Upper lobe of right lung (tissue), 1 donor: Measurements from ENCODE around the gene LBH. TPM values are rescaled to one million over a fixed set of nuclear protein-coding genes. Genes with fewer than 3 reads are reported as not detected.

Experiments
- ATAC-seq: fragments of 200-7000 bp; cut with Tn5 transposase; one replicate; pipeline ENCODE4 v1.9.1; 2020; ENCODE audit warnings: mild to moderate bottlenecking, moderate library complexity
- DNase-seq: peaks from one replicate; pipeline ENCODE4 v3.0.0-alpha.2; 2020
- H3K27ac ChIP-seq: fragments of 200-600 bp; one replicate; pipeline ENCODE4 v1.8.0; 2022
- H3K27me3 ChIP-seq: fragments of 200-600 bp; one replicate; pipeline ENCODE4 v1.8.0; 2022; ENCODE audit warnings: mild to moderate bottlenecking
- H3K36me3 ChIP-seq: fragments of 200-600 bp; one replicate; pipeline ENCODE4 v1.8.0; 2022
- H3K4me1 ChIP-seq: fragments of 200-600 bp; one replicate; pipeline ENCODE4 v1.8.0; 2022
- H3K4me3 ChIP-seq: fragments of 200-600 bp; one replicate; pipeline ENCODE4 v1.8.0; 2022; ENCODE audit warnings: mild to moderate bottlenecking
- H3K9me3 ChIP-seq: fragments of 200-600 bp; one replicate; pipeline ENCODE4 v1.8.0; 2022
- intact Hi-C: fragments of 100-400 bp; cut with DNase I; formaldehyde crosslinking; loops from one replicate; pipeline ENCODE4 v1.11.0; 2022
- total RNA-seq: library from RNA; stranded (reverse); fragmentation: NEBNext Ultra II Directional; extraction: Animal tissue kit (Norgen Biotek cat#: 25700); gene quantifications from one replicate; pipeline ENCODE4 v1.2.1, GENCODE V29; 2021
- TF ChIP-seq, protein P1 (sequence below): fragments of 200-600 bp; IDR thresholded peaks from one replicate; pipeline ENCODE4 v1.8.0; 2022; ENCODE audit warnings: antibody characterized with exemption
- donor health status: DM: no; HTN: yes; CAD: no; lungs with severe emphysema.

LBH gene
- total RNA-seq, 1 donor from 2014 or later = 272 TPM

DNA sequence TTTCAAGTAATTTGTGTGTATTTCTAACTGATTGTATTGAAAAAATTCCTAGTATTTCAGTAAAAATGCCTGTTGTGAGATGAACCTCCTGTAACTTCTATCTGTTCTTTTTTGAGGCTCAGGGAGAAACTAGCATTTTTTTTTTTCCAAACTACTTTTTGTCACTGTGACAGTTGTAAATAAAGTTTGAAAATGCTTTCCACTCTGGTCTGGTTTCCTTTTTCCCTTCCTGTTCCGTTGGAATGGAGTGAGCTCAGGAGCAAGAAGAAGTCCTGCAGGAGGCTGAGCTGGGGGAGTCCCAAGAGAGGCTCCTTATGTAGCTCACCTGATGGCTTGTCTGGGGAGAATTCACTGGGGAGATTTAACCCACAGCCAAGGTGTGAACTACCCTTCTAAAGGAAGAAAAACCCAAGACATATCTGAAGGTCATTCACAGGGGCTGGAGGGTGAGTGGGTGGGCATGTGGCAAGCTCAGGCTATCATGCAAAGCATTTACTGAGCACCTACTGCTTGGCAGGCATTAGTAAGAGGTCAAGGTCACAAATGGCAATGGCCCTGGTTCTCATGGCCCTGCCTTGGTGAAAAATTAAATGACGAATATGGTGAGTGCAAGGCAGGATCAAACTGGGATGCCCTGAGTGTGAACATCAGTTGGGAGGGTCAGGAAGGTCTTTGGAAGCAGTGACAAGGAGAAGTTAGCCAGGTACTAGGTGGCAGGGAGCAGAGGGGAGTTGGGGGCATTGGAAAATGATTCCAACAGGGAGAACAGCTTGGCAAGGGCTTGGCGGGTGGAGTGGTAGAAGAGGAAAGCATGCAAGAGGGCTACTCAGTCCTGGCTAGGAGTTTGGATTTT is 28.7 kb downstream of the LBH start:
- Histone ChIP-seq H3K27ac (no peak overlapping the region), H3K9me3 (no peaks in the 10 kb centered on the region), H3K36me3 (peaks cover 38% of the 10 kb centered on the region), H3K27me3 (no peaks in the 10 kb centered on the region), H3K4me1 (peaks cover 6% of the 10 kb centered on the region), H3K4me3 (no peak overlapping the region)
- no peak for ATAC-seq
- no peak for DNase-seq
- TF ChIP-seq, protein P1, sequence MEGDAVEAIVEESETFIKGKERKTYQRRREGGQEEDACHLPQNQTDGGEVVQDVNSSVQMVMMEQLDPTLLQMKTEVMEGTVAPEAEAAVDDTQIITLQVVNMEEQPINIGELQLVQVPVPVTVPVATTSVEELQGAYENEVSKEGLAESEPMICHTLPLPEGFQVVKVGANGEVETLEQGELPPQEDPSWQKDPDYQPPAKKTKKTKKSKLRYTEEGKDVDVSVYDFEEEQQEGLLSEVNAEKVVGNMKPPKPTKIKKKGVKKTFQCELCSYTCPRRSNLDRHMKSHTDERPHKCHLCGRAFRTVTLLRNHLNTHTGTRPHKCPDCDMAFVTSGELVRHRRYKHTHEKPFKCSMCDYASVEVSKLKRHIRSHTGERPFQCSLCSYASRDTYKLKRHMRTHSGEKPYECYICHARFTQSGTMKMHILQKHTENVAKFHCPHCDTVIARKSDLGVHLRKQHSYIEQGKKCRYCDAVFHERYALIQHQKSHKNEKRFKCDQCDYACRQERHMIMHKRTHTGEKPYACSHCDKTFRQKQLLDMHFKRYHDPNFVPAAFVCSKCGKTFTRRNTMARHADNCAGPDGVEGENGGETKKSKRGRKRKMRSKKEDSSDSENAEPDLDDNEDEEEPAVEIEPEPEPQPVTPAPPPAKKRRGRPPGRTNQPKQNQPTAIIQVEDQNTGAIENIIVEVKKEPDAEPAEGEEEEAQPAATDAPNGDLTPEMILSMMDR = no peak
- intact Hi-C loops = no loop called here

DNA sequence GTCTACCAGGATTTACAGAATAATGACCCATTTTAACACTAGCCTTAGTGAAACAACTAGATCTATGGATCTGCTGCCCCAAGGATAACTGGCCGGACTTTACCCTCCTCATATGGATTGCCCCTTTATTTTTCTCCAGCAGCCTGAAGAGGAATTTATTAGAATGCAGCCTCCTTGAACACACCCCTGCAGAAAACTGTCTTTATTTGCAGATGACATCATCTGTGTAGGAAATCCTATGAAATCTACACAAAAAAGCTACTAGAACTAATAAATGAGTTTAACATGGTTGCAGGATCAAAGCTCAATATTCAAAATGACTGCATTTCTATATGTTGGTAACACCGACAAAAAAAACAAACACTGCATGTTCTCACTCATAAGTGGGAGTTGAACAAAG is 29.6 kb downstream of the LBH start:
- no peak overlapping the region for H3K4me3 ChIP-seq
- H3K4me1 ChIP-seq = peaks cover 9% of the 10 kb centered on the region
- H3K27me3 ChIP-seq = no peaks in the 10 kb centered on the region
- H3K36me3 ChIP-seq = peaks cover 38% of the 10 kb centered on the region
- DNase-seq = no peak
- TF ChIP-seq, protein P1 = no peak
- intact Hi-C loops = no loop called here
- no peaks in the 10 kb centered on the region for H3K9me3 ChIP-seq
- H3K27ac ChIP-seq = no peak overlapping the region
- ATAC-seq = no peak

DNA sequence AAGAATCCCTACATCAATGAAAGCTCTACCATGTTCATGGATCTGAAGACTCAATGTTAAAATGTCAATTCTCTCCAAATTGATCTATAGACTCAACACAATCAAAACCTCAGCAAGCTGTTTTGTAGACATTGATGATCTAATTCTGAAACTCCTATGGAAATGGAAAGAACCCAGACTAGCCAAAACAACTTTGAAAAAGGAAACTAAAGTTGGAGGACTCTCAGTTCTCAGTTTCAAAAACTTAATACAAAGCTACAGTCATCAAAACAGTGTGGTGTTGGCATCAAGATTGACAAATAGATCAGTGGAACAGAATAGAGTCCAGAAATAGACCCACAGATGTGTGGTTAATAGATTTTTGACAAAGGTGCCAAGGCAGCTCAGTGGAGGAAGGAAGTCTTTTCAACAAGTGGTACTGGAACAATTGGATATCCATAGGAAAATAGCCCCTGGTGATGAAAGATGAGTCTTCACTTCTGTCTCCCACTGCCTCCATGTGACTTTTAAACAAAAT is 30.4 kb downstream of the LBH start:
- Histone ChIP-seq H3K4me1 (peaks cover 16% of the 10 kb centered on the region), H3K27ac (no peak overlapping the region), H3K36me3 (peaks cover 33% of the 10 kb centered on the region), H3K9me3 (no peaks in the 10 kb centered on the region), H3K4me3 (no peak overlapping the region), H3K27me3 (no peaks in the 10 kb centered on the region)
- intact Hi-C loops = no loop called here
- ATAC-seq = no peak
- TF ChIP-seq, protein P1 = no peak
- no peak for DNase-seq

DNA sequence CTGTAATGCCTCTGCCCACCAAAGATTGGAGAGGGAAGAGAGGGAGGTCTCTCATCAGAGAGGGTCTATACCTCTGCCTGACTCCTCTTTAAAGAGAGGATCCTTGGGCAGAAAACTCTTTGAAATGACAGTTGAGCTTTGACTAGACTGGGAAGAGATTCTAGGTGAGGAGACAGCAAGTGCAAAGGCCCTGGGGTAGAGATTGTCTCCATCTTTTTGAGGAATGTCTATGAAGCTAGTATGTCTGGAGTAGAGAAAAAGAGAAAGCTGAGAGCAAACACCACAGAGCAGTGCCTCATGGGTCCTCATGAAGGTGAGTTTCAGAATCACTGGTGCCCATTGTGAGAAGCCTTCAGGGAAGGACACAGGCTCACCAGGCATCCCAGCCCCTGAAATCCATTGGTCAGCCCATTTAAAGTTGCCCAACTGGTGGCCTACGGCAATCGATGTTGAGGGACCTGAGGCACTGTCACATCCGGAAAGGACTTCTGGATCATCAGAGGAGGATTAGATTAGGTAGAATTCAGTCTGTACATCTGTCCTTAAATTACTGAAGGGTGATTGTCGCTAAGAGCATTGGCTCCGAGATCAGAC is 31.5 kb downstream of the LBH start:
- Histone ChIP-seq H3K9me3 (no peaks in the 10 kb centered on the region), H3K4me3 (no peak overlapping the region), H3K4me1 (peaks cover 23% of the 10 kb centered on the region), H3K27me3 (no peaks in the 10 kb centered on the region), H3K27ac (no peak overlapping the region), H3K36me3 (peaks cover 22% of the 10 kb centered on the region)
- TF ChIP-seq, protein P1 = no peak
- ATAC-seq = no peak
- DNase-seq = no peak
- intact Hi-C loops = no loop called here

DNA sequence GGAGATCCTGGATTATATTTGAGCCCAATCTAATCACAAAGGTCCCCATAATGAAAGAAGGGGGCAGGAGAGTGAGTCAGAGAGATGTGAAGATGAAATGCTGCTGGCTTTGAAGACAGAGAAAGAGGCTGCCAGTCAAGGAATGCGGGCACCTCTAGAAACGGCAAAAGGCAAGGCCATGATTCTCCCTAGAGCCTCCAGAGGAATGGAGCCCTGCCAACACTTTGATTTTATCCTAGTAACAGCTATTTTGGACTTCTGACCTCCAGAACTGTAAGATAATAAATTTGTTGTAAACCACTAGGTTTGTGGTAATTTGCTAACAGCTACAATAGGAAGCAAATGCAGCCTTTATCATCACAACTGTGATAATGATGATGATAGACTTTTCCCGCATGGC is 32.9 kb downstream of the LBH start:
- Histone ChIP-seq H3K27ac (no peak overlapping the region), H3K4me3 (no peak overlapping the region), H3K4me1 (peaks cover 26% of the 10 kb centered on the region), H3K9me3 (no peaks in the 10 kb centered on the region), H3K36me3 (peaks cover 7% of the 10 kb centered on the region), H3K27me3 (no peaks in the 10 kb centered on the region)
- DNase-seq (no peak), ATAC-seq (no peak)
- TF ChIP-seq, protein P1 = no peak
- intact Hi-C loops = no loop called here
